IMR-90 (cell line): ENCODE results near the gene C10orf95.

Experiments
- BHLHE40 ChIP-seq: fragments of 150-350 bp; IDR thresholded peaks from 2 replicates; pipeline ENCODE4 v1.6.1; 2016; ENCODE audit warnings: mild to moderate bottlenecking, low read depth, low read length
- CEBPB ChIP-seq: IDR thresholded peaks from 2 replicates; pipeline ENCODE4 v1.6.1; 2012; ENCODE audit warnings: low read depth, low read length, improper control_type of control experiment
- CTCF ChIP-seq: conservative IDR thresholded peaks from 2 replicates; pipeline ENCODE4 v1.5.1; 2012; ENCODE audit warnings: mild to moderate bottlenecking, low read depth, low read length, improper control_type of control experiment
- MAFK ChIP-seq: IDR thresholded peaks from 2 replicates; pipeline ENCODE4 v1.6.1; 2012; ENCODE audit warnings: low read depth, low read length, improper control_type of control experiment
- MXI1 ChIP-seq: IDR thresholded peaks from 2 replicates; pipeline ENCODE4 v1.6.1; 2012; ENCODE audit warnings: low read depth, mild to moderate bottlenecking, low read length, moderate library complexity, borderline replicate concordance
- NFE2L2 ChIP-seq: fragments of 150-350 bp; IDR thresholded peaks from 2 replicates; pipeline ENCODE4 v1.6.1; 2016; ENCODE audit warnings: low read depth, mild to moderate bottlenecking, low read length
- POLR2A ChIP-seq: IDR thresholded peaks from 2 replicates; pipeline ENCODE4 v1.6.1; 2012; ENCODE audit warnings: mild to moderate bottlenecking, low read depth, low read length
- RAD21 ChIP-seq: IDR thresholded peaks from 2 replicates; pipeline ENCODE4 v1.6.1; 2012; ENCODE audit warnings: low read length, improper control_type of control experiment
- RFX5 ChIP-seq: IDR thresholded peaks from 2 replicates; pipeline ENCODE4 v1.8.0; 2012; ENCODE audit warnings: low read depth, mild to moderate bottlenecking, low read length, moderate library complexity
- SMC3 ChIP-seq: fragments of 150-350 bp; IDR thresholded peaks from 2 replicates; pipeline ENCODE4 v1.6.1; 2016; ENCODE audit warnings: low read depth, mild to moderate bottlenecking, antibody characterized with exemption, low read length, moderate library complexity
- USF2 ChIP-seq: fragments of 150-350 bp; IDR thresholded peaks from 2 replicates; pipeline ENCODE4 v1.6.1; 2017; ENCODE audit warnings: mild to moderate bottlenecking, antibody characterized with exemption, low read length, low read depth

- TF ChIP-seq MXI1 (no peak), POLR2A (no peak), CTCF (no peak), SMC3 (no peak), NFE2L2 (no peak), RAD21 (no peak), USF2 (no peak), RFX5 (no peak), MAFK (no peak), BHLHE40 (no peak), CEBPB (no peak)
Observed at GRCh38 chr10:102419269-102420180, 31.8 kb downstream of the C10orf95 start.
